Measurements from ENCODE around the gene LLGL2.

DNA sequence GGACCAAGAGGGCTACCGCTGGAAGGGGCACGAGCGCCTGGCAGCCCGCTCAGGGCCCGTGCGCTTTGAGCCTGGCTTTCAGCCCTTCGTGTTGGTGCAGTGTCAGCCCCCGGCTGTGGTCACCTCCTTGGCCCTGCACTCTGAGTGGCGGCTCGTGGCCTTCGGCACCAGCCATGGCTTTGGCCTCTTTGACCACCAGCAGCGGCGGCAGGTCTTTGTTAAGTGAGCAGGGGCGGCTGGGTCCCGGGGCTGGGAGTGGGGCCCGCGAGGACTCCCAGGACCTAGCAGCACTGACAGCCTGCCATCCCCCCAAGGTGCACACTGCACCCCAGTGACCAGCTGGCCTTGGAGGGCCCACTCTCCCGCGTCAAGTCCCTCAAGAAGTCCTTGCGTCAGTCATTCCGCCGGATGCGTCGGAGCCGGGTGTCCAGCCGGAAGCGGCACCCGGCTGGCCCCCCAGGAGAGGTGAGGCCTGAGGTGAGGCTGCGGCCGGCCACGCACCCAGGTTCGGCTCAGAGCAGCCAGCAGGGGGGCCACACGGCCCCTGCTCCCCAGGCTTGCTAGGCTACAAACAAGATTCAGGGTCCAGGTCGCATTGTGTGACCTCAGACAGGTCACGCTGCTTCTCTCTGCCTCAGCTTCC, 44.7 kb downstream of the LLGL2 start:
- TF ChIP-seq, protein P1, sequence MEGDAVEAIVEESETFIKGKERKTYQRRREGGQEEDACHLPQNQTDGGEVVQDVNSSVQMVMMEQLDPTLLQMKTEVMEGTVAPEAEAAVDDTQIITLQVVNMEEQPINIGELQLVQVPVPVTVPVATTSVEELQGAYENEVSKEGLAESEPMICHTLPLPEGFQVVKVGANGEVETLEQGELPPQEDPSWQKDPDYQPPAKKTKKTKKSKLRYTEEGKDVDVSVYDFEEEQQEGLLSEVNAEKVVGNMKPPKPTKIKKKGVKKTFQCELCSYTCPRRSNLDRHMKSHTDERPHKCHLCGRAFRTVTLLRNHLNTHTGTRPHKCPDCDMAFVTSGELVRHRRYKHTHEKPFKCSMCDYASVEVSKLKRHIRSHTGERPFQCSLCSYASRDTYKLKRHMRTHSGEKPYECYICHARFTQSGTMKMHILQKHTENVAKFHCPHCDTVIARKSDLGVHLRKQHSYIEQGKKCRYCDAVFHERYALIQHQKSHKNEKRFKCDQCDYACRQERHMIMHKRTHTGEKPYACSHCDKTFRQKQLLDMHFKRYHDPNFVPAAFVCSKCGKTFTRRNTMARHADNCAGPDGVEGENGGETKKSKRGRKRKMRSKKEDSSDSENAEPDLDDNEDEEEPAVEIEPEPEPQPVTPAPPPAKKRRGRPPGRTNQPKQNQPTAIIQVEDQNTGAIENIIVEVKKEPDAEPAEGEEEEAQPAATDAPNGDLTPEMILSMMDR (IDR thresholded peaks at IDR 0.05): no peak
- TF ChIP-seq POLR2A (IDR thresholded peaks at IDR 0.05): no peak
